ENCODE data around the gene NXPH1. TPM values are rescaled to one million over a fixed set of nuclear protein-coding genes. Genes with fewer than 3 reads are reported as not detected.

Gene NXPH1
- polyA plus RNA-seq, 1 of the 3 experiments (the other 2 are of a cell fraction) = not detected

DNA sequence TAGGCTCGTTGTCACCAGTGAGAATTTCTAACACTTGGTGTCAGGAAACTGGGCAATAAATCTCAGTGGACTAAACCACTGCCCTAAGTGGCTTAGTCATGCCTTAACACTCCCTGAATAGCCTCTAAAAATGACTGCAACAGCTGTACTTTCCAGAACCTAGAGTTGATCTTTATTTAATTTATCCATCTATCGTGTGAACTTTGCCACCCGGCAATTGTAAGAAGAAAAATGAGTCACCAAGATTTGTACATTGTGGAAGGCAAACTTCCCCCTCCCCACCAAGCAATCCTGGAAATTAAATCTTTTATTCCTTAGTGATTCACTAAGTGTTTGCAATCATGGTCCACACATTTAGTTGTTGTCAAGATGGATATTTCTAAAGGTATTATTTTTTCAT lies 47.1 kb downstream of the NXPH1 start (continued):
- TF ChIP-seq, protein P1, sequence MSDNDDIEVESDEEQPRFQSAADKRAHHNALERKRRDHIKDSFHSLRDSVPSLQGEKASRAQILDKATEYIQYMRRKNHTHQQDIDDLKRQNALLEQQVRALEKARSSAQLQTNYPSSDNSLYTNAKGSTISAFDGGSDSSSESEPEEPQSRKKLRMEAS (IDR thresholded peaks at IDR 0.05; ENCODE audit: low read depth) = no peak
- no peak for TF ChIP-seq EZH2phosphoT487 (IDR thresholded peaks at IDR 0.05; ENCODE audit: borderline replicate concordance, low read depth)
- TF ChIP-seq MXI1 (IDR thresholded peaks at IDR 0.05; ENCODE audit: low read depth, low read length) = no peak
- TF ChIP-seq JUND (IDR thresholded peaks at IDR 0.05) = no peak

DNA sequence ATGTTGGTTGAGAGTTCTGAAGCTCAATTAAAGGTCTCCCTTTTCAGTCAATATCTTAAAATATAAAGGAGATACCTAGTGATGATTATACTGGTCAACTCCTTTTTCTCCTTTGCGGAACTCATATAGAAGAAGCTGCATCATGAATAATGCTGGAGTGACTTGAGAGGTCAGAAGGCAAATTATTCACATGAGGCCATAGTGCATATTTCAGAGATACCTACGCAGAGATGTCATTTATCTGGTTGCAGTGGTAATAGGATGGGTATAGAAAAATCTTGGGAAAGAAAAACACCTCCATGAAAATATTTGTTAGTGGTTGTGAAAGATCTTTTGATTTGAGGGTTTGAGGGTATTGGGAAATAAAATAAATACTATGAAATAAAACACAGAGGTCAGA lies 47.7 kb downstream of the NXPH1 start:
- Histone ChIP-seq H3K27me3 (ENCODE audit: insufficient read depth) (no peaks in the 10 kb centered on the region), H3K27ac (ENCODE audit: low read depth in 2 of 2, low read length in 1 of 2) (no peak overlapping the region), H3K4me2 (no peak overlapping the region), H3K9me2 (no peaks in the 10 kb centered on the region), H3K79me2 (ENCODE audit: insufficient read depth) (no peaks in the 10 kb centered on the region), H3K9me3 (peaks cover 10% of the 10 kb centered on the region; the same call in 1 of the 2 replicates), H3F3A (replicated peaks; ENCODE audit: insufficient read depth) (no peaks in the 10 kb centered on the region), H3K4me3 (ENCODE audit: low read depth in 2 of 2, low read length in 1 of 2) (no peak overlapping the region), H3K9ac (no peak overlapping the region), H3K36me3 (replicated peaks in 1 of 2; ENCODE audit: control insufficient read depth in 1 of 2, insufficient read depth in 2 of 2, low read length in 1 of 2) (no peaks in the 10 kb centered on the region), H4K20me1 (ENCODE audit: insufficient read depth) (no peaks in the 10 kb centered on the region), H2AFZ (ENCODE audit: low read depth) (no peak overlapping the region), H3K4me1 (ENCODE audit: control insufficient read depth in 1 of 2, insufficient read depth in 2 of 2, low read depth in 1 of 2, low read length in 1 of 2) (no peaks in the 10 kb centered on the region)
- CTCF ChIA-PET = no interaction called here
- 32% methylated on average over 2 of the region's 2 CpGs for WGBS (ENCODE audit: low lambda C conversion rate)
- no peak for TF ChIP-seq JUND (IDR thresholded peaks at IDR 0.05)
- no peak for TF ChIP-seq RXRA (IDR thresholded peaks at IDR 0.05; ENCODE audit: borderline replicate concordance, low read depth)
- TF ChIP-seq, protein P2, sequence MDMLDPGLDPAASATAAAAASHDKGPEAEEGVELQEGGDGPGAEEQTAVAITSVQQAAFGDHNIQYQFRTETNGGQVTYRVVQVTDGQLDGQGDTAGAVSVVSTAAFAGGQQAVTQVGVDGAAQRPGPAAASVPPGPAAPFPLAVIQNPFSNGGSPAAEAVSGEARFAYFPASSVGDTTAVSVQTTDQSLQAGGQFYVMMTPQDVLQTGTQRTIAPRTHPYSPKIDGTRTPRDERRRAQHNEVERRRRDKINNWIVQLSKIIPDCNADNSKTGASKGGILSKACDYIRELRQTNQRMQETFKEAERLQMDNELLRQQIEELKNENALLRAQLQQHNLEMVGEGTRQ (IDR thresholded peaks at IDR 0.05; ENCODE audit: borderline replicate concordance, low read depth, low read length) = no peak
- TF ChIP-seq, protein P3, sequence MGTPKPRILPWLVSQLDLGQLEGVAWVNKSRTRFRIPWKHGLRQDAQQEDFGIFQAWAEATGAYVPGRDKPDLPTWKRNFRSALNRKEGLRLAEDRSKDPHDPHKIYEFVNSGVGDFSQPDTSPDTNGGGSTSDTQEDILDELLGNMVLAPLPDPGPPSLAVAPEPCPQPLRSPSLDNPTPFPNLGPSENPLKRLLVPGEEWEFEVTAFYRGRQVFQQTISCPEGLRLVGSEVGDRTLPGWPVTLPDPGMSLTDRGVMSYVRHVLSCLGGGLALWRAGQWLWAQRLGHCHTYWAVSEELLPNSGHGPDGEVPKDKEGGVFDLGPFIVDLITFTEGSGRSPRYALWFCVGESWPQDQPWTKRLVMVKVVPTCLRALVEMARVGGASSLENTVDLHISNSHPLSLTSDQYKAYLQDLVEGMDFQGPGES (IDR thresholded peaks at IDR 0.05; ENCODE audit: low read depth, low read length) = no peak
- TF ChIP-seq FOSL2 (IDR thresholded peaks at IDR 0.05; ENCODE audit: borderline replicate concordance, low read depth) = no peak
- no peak for TF ChIP-seq NRF1 (IDR thresholded peaks at IDR 0.05; ENCODE audit: low read depth, low read length)
- TF ChIP-seq FOXJ3 (CRISPR knock-in tag; IDR thresholded peaks at IDR 0.05) = no peak
- TF ChIP-seq POLR2AphosphoS5 (IDR thresholded peaks at IDR 0.05; ENCODE audit: low read depth, low read length) = no peak
- TF ChIP-seq MEF2A (IDR thresholded peaks at IDR 0.05; ENCODE audit: borderline replicate concordance, low read depth) = no peak
- TF ChIP-seq ELF1 (IDR thresholded peaks at IDR 0.05) = no peak
- TF ChIP-seq RAD21 (IDR thresholded peaks at IDR 0.05; ENCODE audit: low read length) = no peak
- DNase-seq = no peak
- POLR2A ChIA-PET = no interaction called here

Data from SK-N-SH (cell line).